ENCODE measurements around the gene PPP4R1.

PPP4R1 gene

DNA sequence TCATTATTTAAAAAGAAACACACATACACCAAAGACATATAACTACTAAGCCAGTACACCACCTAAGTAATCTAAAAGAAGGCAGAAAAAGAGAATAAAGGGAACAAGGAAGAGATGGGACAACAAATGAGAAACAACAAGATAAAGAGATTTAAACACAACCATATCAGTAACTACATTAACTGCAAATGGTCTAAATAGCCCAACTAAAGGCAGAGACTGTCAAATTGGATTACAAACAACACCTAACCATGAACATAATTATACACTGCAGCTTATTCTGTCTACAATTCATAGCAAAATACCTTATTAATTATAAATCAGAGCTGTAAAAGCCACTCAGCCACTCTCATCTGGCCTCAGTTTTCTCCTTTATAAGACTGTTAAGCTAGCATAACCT lies 15.0 kb downstream of the PPP4R1 start:
- no peaks in the 10 kb centered on the region for H3K36me3 ChIP-seq (ENCODE audit: control insufficient read depth, insufficient read depth, low read length)
- no peak overlapping the region for H3K4me3 ChIP-seq (replicated peaks; ENCODE audit: low read depth, low read length)
- TF ChIP-seq CTCF (IDR thresholded peaks at IDR 0.05; ENCODE audit: insufficient read depth, low read length, poor library complexity, severe bottlenecking) = no peak
- DNase-seq (ENCODE audit: extremely low read depth, insufficient read length) = no peak
- no peaks in the 10 kb centered on the region for H3K27me3 ChIP-seq (replicated peaks; ENCODE audit: control insufficient read depth, insufficient read depth, low read length)

DNA sequence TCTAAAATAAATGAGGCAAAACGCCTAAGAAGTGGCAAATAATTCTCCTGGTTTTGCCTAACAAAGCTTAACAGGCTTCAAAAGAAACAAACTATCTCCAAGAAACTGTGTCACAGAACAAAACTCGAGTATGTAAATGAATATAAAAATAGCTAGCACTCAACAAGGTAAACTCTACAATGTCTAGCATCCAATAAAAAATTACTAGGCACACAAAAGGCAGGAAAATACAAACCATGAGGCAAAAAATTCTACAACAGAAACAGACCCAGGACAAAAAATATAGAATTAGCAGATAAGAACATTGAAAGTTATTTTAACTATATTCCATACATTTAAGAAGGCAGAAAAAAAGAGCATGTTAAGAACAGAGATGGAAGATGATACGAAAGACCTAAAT lies 16.8 kb downstream of the PPP4R1 start:
- no peaks in the 10 kb centered on the region for H3K36me3 ChIP-seq (ENCODE audit: control insufficient read depth, insufficient read depth, low read length)
- DNase-seq (ENCODE audit: extremely low read depth, insufficient read length) = no peak
- H3K4me3 ChIP-seq (replicated peaks; ENCODE audit: low read depth, low read length) = no peak overlapping the region
- no peak for TF ChIP-seq CTCF (IDR thresholded peaks at IDR 0.05; ENCODE audit: insufficient read depth, low read length, poor library complexity, severe bottlenecking)
- no peaks in the 10 kb centered on the region for H3K27me3 ChIP-seq (replicated peaks; ENCODE audit: control insufficient read depth, insufficient read depth, low read length)

- no peak for TF ChIP-seq CTCF (IDR thresholded peaks at IDR 0.05; ENCODE audit: insufficient read depth, low read length, poor library complexity, severe bottlenecking)
- Histone ChIP-seq H3K27me3 (replicated peaks; ENCODE audit: control insufficient read depth, insufficient read depth, low read length) (no peaks in the 10 kb centered on the region), H3K36me3 (ENCODE audit: control insufficient read depth, insufficient read depth, low read length) (no peaks in the 10 kb centered on the region), H3K4me3 (replicated peaks; ENCODE audit: low read depth, low read length) (no peak overlapping the region)
- no peak for DNase-seq (ENCODE audit: extremely low read depth, insufficient read length)
These were observed 17.4 kb downstream of the PPP4R1 start for GRCh38 chr18:9596843-9597526.

DNA sequence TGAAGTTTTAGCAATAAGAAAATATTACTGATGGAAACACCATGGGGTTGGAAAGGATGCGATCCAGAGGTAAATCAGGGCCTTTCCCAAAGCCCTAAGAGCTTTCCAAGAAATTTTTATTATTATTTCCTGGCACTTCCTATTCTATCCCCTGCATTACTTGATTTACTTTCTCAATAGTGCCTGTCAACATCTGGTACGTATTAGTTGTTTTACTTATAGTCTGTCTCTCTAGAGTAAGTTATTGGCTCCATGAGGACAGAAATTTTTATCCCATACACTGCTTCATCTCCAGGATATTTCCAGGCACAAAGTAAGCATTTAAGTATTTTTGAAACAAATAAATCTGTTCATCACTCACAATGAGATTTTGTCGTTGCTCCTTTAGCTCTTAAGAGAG lies 18.1 kb downstream of the PPP4R1 start:
- no peaks in the 10 kb centered on the region for H3K36me3 ChIP-seq (ENCODE audit: control insufficient read depth, insufficient read depth, low read length)
- no peak for DNase-seq (ENCODE audit: extremely low read depth, insufficient read length)
- TF ChIP-seq CTCF (IDR thresholded peaks at IDR 0.05; ENCODE audit: insufficient read depth, low read length, poor library complexity, severe bottlenecking) = no peak
- H3K4me3 ChIP-seq (replicated peaks; ENCODE audit: low read depth, low read length) = no peak overlapping the region
- no peaks in the 10 kb centered on the region for H3K27me3 ChIP-seq (replicated peaks; ENCODE audit: control insufficient read depth, insufficient read depth, low read length)

DNA sequence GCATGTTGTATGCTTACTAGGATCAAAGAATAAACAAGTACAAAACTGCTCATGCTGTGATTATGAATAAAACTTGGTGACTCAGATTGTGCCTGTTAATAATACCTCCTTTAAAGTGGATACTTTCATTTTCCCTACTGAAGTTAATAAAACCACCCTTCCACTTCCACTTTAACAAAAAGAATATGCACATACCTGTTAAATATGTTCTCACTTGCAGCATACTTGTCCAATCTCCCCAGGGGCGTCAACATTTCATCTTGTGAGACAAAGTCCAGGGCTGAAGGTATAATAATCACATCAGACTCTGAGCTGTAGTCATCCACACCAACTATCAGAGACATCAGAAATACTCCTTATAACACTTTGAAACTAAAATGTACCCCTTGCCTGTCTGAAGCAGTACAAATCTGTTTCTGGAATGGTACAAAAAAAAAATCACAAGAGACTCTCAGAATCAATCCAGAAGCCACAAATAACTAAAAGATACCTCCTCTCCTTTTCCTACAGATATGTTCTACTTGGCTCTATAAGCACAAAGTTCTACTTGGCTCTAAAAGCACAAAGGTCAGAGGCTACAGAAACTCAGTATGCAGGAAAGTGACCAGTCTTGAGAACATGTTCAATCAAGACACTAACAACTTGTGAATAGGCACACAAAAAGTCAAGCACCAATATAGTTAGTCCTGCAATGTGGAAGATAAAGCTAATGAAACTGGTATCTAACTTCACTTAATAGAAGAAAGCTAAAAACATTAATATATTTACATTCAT lies 19.3 kb downstream of the PPP4R1 start:
- DNase-seq (ENCODE audit: extremely low read depth, insufficient read length) = peak; percentile 13
- TF ChIP-seq CTCF (IDR thresholded peaks at IDR 0.05; ENCODE audit: insufficient read depth, low read length, poor library complexity, severe bottlenecking) = no peak
- no peak overlapping the region for H3K4me3 ChIP-seq (replicated peaks; ENCODE audit: low read depth, low read length)
- no peaks in the 10 kb centered on the region for H3K36me3 ChIP-seq (ENCODE audit: control insufficient read depth, insufficient read depth, low read length)
- H3K27me3 ChIP-seq (replicated peaks; ENCODE audit: control insufficient read depth, insufficient read depth, low read length) = no peaks in the 10 kb centered on the region

All from GM06990 (cell line).